GM19397 (cell line): ENCODE measurements around the gene POLD2.

ENCODE experiments used
- ATAC-seq: cut with Tn5 transposase; IDR thresholded peaks from one replicate; pipeline ENCODE4 v1.9.1; 2021; ENCODE audit warnings: mild to moderate bottlenecking, moderate library complexity; ENCODE audit not compliant: unreplicated experiment

The POLD2 gene

GRCh38 chr7:44152971-44153947 lies 29.9 kb upstream of the POLD2 start:
- no peak for ATAC-seq

DNA sequence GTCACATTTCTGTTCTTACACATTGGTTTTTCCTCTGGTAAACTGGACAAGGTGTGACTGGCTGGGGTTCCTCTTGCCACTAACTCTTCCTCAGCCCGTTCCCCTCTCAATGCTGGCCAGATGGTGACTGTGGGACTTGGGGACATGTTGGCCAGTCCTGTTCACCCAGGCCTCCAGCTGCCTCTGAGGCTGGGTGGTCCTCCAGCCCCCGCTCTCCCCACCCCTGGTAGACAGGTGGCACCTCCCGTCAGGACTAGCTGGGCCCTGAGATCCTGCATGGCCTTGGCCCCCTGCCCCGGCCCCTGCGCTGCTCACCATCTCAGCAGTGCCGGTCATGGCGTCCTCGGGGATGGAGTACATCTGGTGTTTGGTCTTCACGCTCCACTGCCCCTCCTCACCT lies 28.6 kb upstream of the POLD2 start:
- no peak for ATAC-seq

DNA sequence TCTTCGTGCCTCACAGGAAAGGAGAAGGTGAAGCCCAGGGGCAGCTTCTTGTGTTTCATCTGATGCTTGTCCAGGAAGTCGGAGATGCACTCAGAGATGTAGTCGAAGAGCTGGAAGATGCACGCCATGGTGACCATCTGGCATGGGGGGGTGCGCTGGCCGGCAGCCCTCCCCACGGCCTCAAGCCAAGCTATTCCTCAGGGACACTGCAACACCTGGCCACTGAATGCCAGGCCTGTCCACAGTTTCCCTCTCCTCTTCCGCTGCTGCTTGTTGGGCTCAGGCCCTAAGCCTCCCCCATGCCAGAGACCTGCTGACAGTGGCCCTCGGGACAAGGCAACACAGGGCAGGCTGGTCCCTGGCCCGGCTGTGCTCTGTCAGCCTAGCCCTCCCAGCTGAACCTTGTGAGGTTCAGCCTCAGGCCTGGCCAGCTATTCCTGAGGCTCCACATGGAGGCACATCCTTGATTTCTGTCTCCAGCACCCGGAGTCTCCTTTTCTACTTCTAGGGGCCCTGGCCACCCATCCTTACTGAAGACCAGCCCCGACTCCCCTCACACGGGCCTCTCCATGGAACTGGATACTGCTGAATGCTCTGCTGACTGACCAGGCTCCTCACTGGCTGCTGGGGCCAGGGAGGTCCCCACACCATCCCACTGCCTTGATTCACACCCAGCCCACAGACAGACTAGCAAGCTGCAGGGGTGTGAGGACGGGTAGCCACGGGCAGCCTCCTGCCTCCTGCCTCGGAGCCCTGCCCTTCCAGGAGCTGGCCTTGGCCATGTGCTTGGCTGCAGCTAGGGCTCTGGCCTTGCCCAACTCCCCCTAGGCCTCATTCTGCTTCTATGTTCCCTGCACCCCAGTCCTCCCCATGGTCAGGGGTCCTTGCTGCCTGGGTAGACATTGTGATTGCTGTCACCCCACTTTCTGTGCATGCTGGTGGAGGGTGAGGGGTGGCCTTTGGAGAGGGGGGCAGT lies 27.9 kb upstream of the POLD2 start:
- no peak for ATAC-seq

- ATAC-seq: no peak
Observed at GRCh38 chr7:44150466-44150832, 27.1 kb upstream of the POLD2 start.

- no peak for ATAC-seq
Observed at GRCh38 chr7:44149571-44150465, 26.5 kb upstream of the POLD2 start.

DNA sequence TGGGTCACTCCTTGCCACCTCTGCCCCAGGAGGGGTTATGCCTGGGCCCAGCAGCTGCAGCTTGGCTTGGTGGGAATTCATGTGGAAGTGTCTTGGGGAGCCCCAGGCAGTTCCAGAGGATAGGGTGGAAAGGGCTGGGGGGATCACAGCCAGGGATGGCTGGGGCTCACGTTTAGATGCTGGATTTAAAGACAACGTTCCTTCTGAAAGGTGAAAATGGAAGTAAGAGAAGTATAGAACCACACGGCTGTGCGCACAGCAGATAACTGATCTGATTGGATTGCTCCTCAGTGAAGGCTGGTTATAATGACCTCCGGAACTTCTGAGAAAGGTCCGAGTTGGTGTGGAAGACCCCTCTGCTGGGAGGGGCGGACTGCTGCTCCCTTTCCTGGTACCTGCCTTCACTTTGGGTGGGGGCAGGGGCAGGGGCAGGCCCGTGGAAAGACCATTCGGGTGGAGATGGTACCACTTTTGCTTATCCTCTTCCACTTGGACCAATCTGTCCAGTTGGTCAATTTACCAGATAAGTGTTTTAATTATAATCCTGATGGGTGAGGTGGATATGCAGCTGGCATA lies 25.7 kb upstream of the POLD2 start:
- no peak for ATAC-seq

DNA sequence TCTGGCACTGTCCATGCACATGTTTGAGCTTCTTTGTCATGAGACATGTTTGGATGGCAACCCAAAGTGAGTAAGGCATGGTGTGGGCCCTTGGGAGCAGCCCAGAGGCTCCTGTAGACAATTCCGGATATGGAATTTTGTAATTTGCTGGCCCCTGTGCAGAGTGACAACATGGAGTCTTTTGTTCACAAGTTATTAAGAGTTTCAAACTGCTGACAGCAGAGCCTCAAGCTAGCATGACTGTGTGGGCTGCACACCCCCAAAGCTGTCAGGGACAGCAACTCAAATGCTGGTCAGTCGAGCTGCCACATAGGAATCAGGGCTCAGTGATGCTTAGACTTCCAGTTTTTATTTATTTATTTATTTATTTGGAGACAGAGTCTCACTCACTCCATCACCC lies 24.8 kb upstream of the POLD2 start:
- ATAC-seq: no peak

- no peak for ATAC-seq
Observed at GRCh38 chr7:44147026-44147991, 24.0 kb upstream of the POLD2 start.

- ATAC-seq: no peak
Observed at GRCh38 chr7:44145969-44146911, 22.9 kb upstream of the POLD2 start.

DNA sequence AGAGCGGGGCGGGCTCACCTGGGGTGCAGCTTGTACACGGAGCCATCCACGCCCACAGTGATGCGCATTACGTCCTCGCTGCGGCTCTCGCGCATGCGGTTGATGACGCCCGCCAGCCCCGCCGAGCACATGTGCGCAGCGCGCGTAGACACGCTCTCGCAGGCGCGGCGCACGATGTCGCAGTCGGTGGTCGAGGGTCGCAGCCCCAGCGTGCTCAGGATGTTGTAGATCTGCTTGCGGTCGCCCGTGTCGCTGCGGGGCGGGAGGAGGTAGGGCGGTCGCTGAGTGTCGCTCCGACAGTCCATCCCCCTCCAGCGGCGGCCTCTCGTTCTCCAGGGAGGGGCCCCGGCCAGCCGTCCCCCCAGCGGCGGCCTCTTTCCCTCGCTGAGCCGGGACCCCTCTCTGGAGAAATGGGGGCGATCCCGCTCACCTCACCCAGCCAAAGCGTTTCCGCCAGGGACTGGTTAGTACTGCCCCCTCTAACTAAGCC lies 22.2 kb upstream of the POLD2 start:
- no peak for ATAC-seq

DNA sequence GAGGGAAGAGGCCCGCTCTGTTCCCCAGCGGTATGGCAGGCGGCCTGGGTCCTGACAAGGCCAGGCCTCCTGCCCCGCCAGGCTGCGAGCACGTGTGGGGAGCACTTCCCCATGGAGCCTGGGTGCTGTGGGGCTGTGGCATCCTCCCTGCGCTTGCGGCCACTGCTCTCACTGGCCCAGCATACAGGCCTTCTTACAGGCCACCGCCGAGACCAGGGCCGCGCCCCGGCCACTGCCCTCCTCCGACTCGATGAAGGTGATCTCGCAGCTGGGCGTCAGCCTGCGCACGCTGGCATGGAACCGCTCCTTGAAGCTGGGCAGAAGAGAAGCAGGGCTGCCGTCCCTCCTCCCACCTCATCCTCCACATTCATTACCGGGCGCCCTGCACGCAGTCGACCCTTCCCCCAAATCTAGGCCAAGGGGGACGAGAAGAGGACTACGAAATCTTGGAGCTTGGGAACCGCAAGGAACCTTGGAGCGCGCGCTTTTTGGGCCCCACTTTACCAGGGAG lies 21.7 kb upstream of the POLD2 start:
- no peak for ATAC-seq

DNA sequence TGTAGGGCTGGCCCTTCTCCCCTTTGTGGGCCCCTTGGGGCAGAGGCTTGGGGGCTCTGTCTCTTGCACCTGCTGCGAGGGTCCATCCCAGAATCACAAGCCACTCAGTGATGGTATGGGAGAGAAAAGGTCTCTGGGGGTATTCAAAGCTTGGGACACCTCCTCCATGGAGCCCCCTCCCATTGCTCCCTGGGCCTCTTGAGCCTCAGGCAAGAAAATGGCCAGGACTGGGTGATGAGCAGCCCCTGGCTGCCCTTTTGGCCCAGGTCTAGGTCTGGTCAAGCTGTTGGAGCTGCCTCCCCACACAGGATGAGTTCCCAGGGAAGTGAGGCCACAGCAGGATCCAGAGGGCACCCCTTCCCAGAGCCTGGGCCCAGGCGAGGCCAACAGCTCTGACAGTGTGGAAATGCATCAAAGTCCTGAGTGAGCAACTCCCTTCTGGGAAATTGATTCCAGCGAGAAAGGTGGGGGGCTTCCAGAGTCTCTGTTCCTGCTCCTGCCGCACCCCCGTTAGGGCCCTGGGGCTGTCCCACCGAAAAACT lies 21.1 kb upstream of the POLD2 start:
- no peak for ATAC-seq

DNA sequence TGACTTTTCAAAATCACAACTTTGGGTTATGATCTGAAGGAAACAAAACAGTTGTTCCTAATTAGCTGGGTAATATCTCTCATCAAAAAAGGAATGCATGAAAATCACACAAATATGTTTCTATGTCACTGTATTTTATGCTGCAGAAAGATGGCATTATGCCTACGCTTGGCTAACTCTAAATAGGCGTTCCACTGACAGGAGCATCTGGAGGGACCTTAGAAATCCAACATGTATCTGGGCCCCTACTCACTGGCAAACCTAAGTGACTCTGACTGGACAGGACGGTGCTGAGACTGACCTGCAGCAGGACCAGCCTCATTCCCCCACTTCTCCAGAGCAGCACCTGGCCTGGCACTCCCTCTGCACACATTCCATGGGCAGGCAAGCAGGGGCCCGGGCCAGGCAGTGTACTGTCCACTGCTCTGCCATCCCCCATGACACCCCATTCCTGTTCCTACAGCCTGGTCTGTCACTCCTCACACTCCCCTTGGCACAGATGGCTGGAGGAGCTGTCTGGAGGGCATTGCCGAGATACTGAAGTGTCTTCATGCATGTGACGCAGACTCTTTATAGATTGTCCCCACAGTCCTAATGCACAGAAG lies 20.4 kb upstream of the POLD2 start:
- ATAC-seq: no peak

DNA sequence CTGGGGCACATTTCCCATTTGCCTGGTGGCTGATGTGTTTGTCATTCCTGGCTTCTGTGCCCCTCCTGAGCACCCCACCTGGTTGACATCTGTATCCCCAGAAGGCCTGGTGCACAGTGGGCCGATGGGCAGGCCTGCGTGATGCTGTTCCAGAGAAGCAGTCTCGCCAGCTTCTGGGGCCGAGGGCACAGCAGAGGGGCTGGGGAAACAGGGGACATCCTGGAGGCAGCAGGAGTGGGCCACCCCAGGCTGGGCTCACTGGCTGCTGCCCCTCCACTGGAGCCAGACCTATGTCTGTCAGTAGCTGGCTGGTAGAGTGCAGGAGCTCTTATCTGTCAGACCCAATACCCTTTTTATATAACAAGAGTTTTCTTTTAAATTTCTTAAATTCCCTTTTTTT lies 18.7 kb upstream of the POLD2 start:
- no peak for ATAC-seq

- no peak for ATAC-seq
Observed at GRCh38 chr7:44141221-44141850, 18.0 kb upstream of the POLD2 start, which contains the start of gene MYL7. MYL7 (minus strand) TSS chr7:44141332; CDS start chr7:44141305, 27 bp downstream.

- ATAC-seq: no peak
Observed at GRCh38 chr7:44140341-44140740, 17.0 kb upstream of the POLD2 start.
